SU-DHL-6 (cell line): Measurements from ENCODE around the gene MAF.

Source experiments
- EZH2phosphoT487 ChIP-seq: fragments of 200-600 bp; sonication (generic), shearing (Covaris generic); conservative IDR thresholded peaks from 2 replicates; pipeline ENCODE4 v1.6.1; 2018; ENCODE audit warnings: mild to moderate bottlenecking, antibody characterized with exemption, low read length, moderate library complexity, mixed read lengths
- TF ChIP-seq, protein P1 (sequence below): fragments of 200-600 bp; sonication (generic); IDR thresholded peaks from one replicate; pipeline ENCODE4 v1.5.1; 2017; ENCODE audit warnings: antibody characterized with exemption, mild to moderate bottlenecking, low read length, moderate library complexity; ENCODE audit not compliant: insufficient read depth, poor library complexity, severe bottlenecking

DNA sequence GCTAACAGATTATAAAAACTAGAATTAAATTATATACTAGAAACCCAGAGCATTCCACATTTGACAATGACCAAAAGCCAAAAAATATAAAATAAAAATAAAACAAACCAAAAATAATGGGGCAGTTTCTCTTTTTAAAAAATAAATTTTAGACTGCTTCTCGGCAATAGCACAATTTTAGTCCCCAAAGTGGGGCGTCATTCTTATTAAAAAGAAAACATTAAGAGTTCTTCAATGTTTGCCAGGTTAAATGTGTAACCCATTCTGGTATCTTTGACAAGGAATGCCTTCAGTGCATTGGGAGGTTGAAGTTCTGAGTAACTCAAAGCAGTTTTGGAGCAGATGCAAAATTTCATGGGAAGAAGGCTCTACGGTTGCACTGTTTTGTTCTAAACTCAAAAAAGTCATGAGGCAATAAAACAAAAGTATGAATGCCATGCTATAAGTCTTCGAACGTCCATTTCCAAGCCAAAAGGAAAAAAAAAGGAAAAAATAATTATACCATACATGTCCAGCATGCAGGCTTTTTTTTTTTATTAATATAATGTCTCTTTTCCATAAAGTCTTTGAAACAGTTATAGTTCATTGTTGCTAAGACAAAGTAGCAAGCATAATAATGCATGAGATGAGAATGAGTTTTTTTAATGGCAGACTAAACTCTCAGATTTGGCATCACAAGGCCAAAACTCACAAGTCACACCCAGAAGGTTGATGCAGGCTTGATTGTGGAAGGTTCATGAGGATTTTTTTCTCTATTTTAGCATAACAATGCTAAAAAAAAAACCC lies 3.1 kb downstream of the MAF start:
- TF ChIP-seq EZH2phosphoT487, result no peak
- TF ChIP-seq, protein P1, sequence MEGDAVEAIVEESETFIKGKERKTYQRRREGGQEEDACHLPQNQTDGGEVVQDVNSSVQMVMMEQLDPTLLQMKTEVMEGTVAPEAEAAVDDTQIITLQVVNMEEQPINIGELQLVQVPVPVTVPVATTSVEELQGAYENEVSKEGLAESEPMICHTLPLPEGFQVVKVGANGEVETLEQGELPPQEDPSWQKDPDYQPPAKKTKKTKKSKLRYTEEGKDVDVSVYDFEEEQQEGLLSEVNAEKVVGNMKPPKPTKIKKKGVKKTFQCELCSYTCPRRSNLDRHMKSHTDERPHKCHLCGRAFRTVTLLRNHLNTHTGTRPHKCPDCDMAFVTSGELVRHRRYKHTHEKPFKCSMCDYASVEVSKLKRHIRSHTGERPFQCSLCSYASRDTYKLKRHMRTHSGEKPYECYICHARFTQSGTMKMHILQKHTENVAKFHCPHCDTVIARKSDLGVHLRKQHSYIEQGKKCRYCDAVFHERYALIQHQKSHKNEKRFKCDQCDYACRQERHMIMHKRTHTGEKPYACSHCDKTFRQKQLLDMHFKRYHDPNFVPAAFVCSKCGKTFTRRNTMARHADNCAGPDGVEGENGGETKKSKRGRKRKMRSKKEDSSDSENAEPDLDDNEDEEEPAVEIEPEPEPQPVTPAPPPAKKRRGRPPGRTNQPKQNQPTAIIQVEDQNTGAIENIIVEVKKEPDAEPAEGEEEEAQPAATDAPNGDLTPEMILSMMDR, result no peak
